ENCODE results near the gene MMP12.

MMP12 gene

DNA sequence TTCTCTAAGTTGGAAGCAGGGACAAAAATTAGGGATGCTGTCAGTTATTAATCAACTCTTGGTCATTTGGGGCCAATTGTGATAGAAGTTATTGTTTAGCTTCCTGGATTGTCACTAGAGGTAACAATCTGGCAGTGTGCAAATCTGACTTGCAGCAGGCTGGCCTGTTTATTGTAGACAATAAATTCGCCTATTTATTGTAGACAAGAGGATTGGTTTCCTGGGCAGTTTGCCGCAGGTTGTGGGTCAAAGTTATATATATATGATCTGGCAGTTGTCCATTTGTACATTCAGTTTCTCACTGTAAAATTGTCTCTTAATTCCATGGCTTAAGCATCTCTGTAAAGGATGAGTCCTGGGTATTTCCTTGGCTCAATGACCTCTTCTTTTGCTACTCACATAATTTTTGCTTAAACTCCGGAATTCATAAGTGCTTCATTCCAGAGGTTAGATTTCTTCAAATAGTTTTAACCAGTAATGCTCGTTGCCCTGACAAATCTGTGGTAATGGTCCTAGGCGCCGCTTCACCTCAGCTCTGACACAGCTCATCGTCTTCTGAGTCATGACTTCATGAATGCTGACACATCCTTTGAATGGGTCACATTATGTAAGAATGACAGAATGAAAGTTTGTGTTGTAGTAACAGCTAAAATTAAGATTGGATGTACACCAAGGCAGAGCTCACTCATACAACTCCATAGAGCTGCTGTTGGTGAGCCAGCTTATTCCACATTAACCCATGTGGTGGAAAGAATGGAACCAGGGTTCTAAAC, 23.6 kb downstream of the MMP12 start:
- DNase-seq (ENCODE audit: low spot score) = no peak

DNA sequence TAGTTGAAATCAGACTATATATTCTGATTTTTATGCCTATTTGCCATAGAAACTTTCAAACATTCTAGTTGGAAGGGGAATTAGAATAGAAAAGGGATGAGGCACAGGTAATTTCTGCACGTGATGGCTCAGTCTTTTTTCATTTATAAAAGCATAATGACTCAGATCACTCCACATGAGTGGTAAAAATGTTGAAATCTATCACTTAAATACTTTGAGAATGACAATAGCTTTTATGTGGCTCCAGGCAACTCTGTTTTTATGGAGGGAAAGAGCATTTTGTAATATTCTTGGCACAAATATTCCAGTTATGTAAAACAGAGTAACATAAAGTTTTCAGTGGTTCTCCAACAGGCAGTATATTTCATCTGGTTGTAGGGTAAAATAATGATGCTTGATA, 25.5 kb downstream of the MMP12 start:
- DNase-seq (ENCODE audit: low spot score) = no peak

DNA sequence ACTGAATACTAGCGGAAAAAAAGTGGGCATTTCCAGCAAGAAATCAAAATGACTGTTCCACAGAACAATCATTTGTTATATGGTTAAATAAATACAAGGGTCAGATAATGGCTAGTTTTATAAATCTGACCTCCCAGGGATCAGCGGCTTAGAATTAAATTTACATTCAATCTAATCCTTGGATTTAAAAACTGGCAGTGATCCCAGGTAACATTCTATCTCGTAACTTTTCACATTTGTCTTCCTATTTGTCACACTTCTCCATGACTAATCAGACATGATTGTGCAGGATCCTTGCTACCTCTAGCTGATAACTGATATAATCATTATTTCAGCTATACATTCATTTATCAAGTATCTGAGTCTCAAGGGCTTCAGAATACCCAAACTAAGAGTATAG, 28.5 kb downstream of the MMP12 start:
- no peak for DNase-seq (ENCODE audit: low spot score)

DNA sequence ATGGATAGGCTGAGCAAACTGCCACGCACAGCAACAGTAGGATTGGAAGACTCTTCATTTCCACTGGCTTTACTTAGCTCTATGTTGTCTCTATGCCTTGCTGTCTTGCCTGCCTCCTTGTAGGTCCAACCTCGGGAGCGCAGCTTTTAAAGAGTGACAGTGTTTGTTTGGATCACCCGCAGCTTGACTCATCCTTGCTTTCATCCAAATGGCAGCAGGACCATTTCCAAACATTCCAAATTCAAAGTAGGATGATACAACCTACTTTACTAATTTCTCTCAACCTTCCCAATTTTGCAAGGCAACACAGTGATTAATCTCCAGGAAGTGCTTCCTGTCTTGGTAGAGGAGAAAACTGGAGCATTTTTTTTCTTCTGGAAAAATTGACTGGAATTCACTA, 31.3 kb downstream of the MMP12 start, which contains the start of gene MMP3:
Gene MMP3, minus strand, starts transcription at position 121 of the 400 bp plus-strand sequence. Its CDS starts 63 bp downstream, at position 58.
- no peak for DNase-seq (ENCODE audit: low spot score)

DNA sequence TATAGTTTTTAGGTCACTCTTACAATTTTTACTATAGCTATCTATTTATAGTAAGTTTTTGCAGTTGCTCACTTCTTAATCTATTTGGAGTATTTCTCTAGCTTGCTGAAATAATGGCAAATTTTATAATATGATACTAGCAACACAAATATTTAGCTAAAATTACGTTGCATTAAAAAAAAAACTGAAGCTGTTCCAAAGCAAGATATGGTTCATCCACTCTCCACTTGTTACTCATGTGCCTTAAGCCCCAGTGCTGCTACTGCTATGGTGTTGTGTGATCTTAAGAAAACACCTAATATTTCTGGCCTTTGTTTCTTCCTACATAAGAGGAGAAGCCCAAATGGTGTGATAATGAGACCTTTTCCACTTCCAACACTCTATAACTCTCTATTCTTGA, 31.9 kb downstream of the MMP12 start:
- no peak for DNase-seq (ENCODE audit: low spot score)

DNA sequence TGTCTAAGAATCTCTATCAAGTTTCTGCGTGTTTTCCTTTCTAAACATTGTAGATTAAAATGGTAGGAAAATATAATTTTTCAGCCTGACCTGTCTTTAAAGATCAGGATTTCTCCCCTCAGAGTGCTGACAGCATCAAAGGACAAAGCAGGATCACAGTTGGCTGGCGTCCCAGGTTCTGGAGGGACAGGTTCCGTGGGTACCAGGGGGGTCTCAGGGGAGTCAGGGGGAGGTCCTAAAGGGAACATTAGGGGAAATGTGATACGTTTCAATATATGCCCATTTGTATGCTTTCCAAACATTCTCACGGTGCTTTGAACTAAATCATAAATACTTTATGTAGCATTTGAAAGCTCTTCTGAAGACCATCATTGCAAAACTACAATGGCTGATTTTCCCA, 34.8 kb downstream of the MMP12 start:
- DNase-seq (ENCODE audit: low spot score) = no peak

DNA sequence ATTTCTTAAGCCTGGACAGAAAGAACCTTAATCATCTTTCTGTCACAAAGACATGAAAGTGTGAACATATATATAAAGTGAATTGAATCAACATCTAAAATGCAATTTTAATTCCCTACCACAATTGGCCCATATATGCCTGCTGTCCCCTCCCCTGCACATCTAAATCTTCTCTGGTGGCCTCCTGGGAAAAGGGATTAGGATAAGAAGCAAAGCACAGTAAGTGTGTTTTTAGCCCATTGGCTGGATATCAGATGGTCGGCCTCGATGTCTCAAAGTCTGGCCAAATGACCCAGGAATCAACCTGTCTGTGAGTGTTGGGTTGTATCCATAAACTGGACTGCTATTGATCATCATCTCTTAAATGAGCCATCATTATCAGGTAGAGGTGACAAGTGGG, 37.1 kb downstream of the MMP12 start:
- DNase-seq (ENCODE audit: low spot score) = no peak

DNA sequence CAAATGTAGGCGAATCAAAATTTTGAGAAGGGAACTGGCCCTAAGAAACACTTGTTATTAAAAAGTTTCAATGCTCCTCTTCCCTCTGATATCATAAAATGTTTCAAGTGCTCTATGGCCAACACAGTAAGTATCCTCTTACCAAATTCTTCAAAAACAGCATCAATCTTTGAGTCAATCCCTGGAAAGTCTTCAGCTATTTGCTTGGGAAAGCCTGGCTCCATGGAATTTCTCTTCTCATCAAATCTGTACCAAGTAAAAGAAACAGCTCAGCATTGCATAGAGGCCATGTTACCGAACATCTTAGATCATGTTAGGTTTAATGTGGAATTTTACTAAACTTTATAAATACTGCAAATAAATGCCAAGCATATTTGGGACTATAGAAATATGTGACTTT, 37.6 kb downstream of the MMP12 start:
- DNase-seq (ENCODE audit: low spot score) = no peak

DNA sequence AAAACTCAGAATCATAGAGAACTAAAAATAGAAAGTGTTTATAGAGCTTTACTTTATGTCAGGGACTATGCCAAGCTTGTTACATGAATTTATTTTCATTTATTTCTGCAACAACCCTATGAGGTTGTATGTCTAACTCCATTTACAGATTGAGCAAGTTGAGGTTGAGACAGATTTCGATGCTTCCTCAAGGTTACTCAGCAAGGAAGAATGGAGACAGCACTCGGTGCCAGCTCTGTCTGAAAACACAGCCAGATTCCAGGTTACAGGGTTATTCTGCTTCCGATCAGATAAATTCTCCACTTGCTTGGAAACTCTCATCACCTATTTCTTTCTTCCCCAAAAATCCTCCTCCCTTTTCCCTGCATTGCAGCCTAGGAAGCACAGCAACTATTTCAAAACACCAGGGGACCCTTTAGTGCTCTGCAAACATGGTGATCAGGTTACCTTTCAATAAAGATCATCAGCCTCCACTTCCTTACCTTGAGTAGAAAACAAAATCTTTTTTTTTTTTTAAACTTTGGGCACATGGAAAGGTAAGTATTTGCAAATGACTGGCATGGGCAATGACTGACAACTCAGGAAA, 38.4 kb downstream of the MMP12 start:
- no peak for DNase-seq (ENCODE audit: low spot score)

DNA sequence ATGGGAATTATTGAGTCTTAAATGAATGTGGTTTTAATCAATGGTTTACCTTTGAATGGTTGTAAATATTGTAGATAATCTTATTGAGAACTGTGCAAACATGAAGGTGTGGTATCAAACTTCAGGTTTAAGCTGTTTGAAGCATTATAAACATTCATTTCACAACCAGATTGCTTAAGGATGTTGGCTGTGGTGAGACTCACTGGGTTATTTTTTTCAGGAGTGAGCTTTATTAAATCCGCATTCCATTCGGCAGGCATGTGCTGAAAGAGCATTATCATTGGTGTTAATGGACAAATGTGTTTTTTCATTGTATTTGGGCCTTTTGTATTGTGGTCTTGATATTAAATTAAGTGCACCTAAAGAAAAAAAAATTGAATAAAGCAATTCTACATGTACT, 41.1 kb downstream of the MMP12 start:
- DNase-seq (ENCODE audit: low spot score) = no peak

DNA sequence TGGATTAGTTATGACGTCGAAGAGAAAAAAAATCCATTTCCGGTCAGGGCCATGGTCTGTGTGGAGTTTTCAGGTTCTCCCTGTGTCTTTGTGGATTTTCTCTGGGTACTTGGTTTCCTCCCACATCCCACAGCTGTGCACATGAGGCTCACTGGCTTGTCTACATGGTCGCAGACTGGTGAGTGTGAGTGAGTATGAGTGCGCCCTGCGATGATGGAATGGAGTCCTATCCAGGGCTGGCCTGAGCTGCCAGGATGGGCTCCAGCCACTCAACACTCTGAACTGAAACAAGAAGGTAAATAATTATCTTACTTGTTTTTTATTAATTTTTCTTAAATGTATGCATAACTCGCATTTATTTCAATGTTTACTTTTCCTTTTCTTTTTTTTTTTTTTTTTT, 42.2 kb downstream of the MMP12 start:
- no peak for DNase-seq (ENCODE audit: low spot score)

DNA sequence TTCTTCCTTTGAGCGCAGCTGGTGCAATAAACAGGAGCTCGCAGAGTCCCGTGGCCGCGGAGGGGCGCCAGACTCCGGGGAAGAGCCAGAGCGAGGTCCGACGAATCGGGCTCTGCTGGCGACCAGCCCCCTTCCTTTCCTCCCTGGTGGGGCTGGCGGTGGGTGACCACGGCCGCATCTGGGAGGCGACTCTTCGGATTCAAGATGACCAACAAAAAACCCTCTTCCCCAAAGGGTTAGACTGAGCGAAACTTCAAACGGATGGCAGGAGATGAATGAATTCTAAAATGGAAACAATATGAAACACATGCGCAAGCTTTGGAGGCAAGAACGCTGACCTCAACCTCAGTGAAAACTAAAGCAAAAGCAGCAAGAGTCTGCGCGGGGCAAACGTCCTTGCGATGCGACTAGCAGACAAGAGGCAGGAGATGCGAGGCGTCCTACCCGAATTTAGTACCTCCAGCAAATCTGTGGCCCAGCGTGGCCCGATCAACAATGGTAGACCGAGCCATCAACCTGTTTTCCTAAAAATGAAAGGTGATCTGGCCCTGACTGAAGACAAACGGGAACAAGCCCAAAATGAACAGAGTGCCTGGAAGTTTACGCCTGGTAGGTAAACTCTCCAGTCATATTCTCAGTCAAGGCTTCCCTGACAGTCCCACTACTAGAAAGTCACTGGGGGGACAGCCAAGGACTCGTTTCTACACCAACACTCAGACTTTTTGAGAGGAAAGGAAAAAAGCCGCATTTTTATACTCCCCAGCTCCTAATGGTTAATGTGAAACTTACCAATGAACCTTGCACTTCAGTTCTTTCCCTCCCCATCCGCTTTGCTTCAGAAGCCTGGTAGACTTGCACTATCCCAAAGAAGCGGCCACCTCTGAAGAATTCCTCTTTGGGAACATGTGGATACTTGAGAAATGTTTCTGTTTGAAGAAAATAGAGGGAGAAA, 43.0 kb downstream of the MMP12 start:
- no peak for DNase-seq (ENCODE audit: low spot score)

DNA sequence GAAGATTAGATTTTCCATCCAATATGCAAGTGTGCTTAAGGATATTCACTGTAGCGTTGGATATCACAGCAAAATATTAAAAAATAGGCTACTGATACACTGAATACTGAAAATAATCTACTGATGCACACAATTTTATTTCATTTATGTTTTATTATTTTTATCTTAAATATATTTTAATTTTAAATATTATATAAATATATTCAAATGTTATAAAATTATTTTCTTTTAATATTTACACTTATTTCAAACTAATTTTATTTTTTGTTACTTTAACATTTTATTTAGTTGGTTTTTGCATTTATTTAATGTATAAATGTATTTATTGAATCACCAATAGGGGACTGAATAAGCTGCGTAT, 43.7 kb downstream of the MMP12 start:
- no peak for DNase-seq (ENCODE audit: low spot score)

DNA sequence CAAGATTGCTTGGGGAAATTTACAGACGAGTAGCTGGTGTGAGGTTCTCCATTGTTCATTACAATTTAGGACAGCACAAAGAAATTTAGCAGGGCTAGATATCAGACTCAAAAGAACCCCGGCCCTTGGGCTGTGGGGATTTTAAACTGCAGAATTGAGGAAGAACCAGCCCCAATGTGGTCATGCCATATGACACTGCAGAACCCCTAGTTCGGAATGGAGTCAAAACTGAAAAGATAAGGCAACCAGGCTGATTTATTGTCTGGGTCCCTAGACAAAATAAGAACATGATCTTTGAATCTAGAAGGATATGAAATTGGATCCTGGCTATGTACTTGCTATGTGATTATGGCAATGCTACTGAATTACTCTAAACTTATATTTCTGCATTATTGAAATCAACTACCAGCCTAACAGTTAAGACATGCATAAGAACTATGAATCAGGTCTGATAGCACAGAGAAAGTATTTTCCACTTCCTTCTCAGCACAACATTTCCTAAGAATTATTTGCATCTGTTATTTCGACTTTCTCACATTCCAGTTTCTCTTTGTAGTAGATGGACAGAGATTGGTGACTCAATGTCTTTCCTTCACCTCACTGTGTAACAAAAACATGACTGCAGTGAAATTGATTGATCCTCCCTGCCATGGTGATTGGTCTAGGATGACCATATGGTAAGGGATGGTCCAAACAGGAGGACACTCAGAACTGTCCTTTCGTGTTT, 44.6 kb downstream of the MMP12 start:
- DNase-seq (ENCODE audit: low spot score) = no peak

DNA sequence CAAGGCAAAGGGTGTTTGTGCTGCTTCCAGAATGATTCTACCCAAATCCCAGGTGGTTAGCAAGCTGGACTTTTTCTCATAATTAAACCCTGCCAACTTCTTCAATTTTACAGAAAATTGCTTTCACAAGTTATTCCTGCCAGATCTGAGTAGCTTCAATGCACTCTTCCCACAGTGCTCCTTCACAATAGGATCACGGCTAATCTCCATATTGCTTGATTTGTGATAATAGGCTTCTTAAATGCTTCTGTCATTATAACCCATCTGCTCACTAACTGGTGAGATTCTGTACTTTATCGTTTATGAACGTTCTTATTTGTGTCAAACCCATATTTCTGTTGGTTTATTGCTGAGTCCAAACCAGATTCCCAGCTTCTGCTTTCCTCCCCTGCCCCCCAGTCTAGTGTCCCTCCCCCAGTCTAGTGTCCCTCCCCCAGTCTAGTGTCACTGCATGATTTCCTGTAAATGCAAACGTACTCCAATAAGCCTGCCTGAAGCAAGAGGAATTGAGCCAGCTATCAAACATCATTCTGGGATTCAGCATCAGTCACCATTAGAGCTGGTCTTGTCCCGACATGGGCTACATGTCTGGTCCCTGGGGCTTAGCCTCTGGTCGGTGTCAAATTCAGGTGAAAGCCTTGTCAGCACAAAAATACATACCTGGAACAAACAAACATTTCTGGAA, 45.3 kb downstream of the MMP12 start:
- no peak for DNase-seq (ENCODE audit: low spot score)

DNA sequence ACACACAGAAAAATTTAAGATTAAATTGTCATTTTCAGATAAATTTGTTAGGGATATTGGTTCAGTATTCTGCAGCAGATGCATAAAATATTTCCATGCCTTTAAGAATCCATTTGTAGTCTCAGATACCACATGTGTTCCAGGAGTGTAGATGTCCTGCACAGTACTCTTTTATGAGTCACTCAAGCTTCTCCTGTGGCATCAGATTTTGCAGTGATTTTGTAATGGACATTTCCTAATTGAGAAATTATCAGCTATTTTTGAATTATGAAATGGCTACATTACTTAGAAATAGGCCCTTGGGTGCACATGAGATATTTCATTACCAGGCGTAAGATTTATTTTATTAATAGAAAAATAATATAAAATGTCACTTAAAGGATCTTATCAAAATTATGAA, 50.2 kb downstream of the MMP12 start:
- DNase-seq (ENCODE audit: low spot score) = no peak

DNA sequence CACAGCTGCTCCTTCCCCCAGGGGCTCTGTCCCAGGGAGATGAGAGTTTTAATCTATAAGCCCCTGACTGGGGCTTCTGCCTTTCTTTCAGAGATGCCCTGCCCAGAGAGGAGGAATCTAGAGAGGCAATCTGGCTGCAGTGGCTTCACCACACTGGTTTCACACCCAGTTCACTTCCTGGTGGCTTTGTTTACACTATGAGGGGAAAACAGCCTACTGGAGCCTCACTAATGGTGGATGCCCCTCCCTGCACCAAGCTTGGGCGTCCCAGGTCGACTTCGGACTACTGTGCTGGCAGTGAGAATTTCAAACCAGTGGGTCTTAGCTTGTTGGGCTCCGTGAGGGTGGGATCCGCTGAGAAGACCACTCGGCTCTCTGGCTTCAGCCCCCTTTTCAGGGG, 55.3 kb downstream of the MMP12 start:
- no peak for DNase-seq (ENCODE audit: low spot score)

DNA sequence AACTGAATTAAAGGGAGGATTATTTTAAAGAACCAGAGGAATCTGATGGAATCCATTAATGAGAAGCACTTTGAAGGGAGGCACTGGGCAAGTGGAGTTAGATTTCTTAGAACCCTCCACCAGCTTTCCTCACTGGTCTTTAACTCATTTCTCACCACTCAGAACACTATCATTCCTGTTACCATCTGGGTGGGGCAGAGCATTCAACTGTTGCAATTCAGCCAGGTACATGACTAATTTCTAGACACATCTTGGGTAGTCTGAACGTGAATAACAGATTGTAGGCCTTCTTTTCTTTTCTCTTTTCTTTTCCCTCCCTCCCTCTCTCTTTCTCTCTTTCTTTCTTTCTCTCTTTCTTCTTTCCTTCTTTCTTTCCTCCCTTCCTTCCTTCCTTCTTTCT, 61.3 kb downstream of the MMP12 start:
- DNase-seq (ENCODE audit: low spot score) = no peak

Measured in SK-N-DZ (cell line).